Activated CD4-positive, alpha-beta memory T cell treated with anti-CD3 and anti-CD28 coated beads for 36 hours (primary cell): ENCODE results near the gene IFRD2. TPM values are rescaled to one million over a fixed set of nuclear protein-coding genes. Genes with fewer than 3 reads are reported as not detected.
"Not testable (repeated sequence)": the region's sequence is repeated elsewhere in the genome, so short reads cannot be mapped to it uniquely, and the experiment has no call there.

Experiments
- CTCF ChIA-PET: fragments of 350-600 bp; sonication (Branson Sonifier 250); formaldehyde crosslinking; loops from one replicate; lab custom pipeline; 2021; ENCODE audit warnings: antibody characterized with exemption, inconsistent platforms; lab: Charles Lee
- POLR2A ChIA-PET: fragments of 350-600 bp; sonication (Branson Sonifier 250); formaldehyde crosslinking; loops from one replicate; lab custom pipeline; 2021; ENCODE audit warnings: antibody characterized with exemption; lab: Charles Lee
- DNase-seq: peaks from one replicate; pipeline ENCODE4 v3.0.0-alpha.2; 2020
- H3K27ac Mint-ChIP-seq: one replicate; pipeline ENCODE4 v1.8.0; 2021; ENCODE audit warnings: mixed read lengths
- H3K27me3 Mint-ChIP-seq: one replicate; pipeline ENCODE4 v1.8.0; 2021; ENCODE audit warnings: mixed read lengths
- H3K36me3 Mint-ChIP-seq: one replicate; pipeline ENCODE4 v1.8.0; 2021; ENCODE audit warnings: mixed read lengths
- H3K4me1 Mint-ChIP-seq: one replicate; pipeline ENCODE4 v1.8.0; 2021; ENCODE audit warnings: low read depth, mixed read lengths
- H3K4me3 Mint-ChIP-seq: one replicate; pipeline ENCODE4 v1.8.0; 2021; ENCODE audit warnings: mild to moderate bottlenecking, mixed read lengths
- H3K9me3 Mint-ChIP-seq: one replicate; pipeline ENCODE4 v1.8.0; 2021; ENCODE audit warnings: mixed read lengths
- intact Hi-C: fragments of 100-400 bp; cut with micrococcal nuclease; formaldehyde crosslinking; loops from one replicate; pipeline ENCODE4 v1.15.1; 2023
- total RNA-seq, 2 experiments: library from RNA; stranded (reverse); gene quantifications; one replicate each; pipeline ENCODE4 v1.2.3, GENCODE V29; 2021

Gene IFRD2
- total RNA-seq, 2 experiments from 2014 or later, result 111 to 112 TPM

DNA sequence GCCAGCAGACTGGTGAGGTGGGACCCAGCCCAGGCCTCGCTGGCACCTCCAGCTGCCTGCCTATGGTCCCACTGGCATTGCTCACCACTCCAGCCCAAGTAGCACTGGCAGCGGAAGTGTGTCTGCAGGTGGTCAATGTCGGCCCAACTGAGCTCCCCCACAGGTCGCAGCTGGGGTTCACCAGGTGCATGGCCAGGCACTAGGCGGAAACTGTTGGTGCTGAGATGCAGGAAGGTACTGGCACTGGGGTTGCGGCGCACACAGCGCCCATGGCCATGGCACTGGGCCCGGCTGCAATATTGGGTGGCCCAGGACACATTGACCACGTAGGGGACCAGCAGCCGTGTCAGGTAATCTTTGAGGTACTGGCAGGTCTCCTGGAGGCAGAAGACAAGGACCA, 25.9 kb upstream of the IFRD2 start:
- no peak overlapping the region for H3K27ac Mint-ChIP-seq
- no peak for DNase-seq
- POLR2A ChIA-PET, result interaction anchor here (1.4 to 2.2 kb wide), 2 partner anchors 10 to 18 kb away, joined by 4 to 7 read pairs; partner anchors contain the start of genes HYAL3, NAA80 and TUSC2
- H3K27me3 Mint-ChIP-seq, result no peaks in the 10 kb centered on the region
- H3K9me3 Mint-ChIP-seq, result no peaks in the 10 kb centered on the region
- H3K4me1 Mint-ChIP-seq, result peaks cover 32% of the 10 kb centered on the region
- no peak overlapping the region for H3K4me3 Mint-ChIP-seq
- intact Hi-C loops, result no loop called here
- CTCF ChIA-PET, result interaction anchor here (2.4 kb wide), 1 partner anchor 8 kb away, joined by 8 read pairs; no protein-coding TSS in a partner anchor
- no peaks in the 10 kb centered on the region for H3K36me3 Mint-ChIP-seq

DNA sequence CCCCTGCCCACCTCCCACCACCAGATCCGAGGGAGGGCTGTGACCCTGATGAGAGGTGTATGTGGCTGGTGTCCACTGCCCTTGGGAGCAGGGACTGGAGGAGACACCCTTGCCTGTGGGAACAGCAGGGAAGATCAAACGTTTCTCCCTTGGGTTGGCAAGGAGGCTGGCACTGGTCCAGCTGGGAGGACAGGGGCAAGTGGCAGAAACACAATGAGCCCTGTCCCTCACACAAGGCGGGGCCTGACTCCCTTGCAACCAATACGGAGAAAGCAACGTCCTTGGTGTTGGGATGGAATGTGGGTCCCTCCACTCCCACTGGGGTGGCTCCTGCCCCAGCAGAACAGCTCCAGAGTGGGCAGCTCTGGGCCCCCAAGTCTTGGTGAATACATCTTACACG, 25.1 kb upstream of the IFRD2 start:
- Mint-ChIP-seq H3K4me1 (peaks cover 29% of the 10 kb centered on the region), H3K36me3 (no peaks in the 10 kb centered on the region), H3K4me3 (no peak overlapping the region), H3K27me3 (no peaks in the 10 kb centered on the region), H3K9me3 (no peaks in the 10 kb centered on the region), H3K27ac (peak overlapping the region; percentile 81)
- DNase-seq, result no peak
- ChIA-PET CTCF (interaction anchor here (2.4 kb wide), 1 partner anchor 9 kb away, joined by 8 read pairs; no protein-coding TSS in a partner anchor), POLR2A (interaction anchor here (2.2 kb wide), 1 partner anchor 11 kb away, joined by 7 read pairs; the partner anchor contains the start of gene TUSC2)
- intact Hi-C loops, result no loop called here

- POLR2A ChIA-PET, result no interaction called here
- peak overlapping the region; percentile 20 for H3K4me3 Mint-ChIP-seq
- H3K27me3 Mint-ChIP-seq, result no peaks in the 10 kb centered on the region
- H3K36me3 Mint-ChIP-seq, result no peaks in the 10 kb centered on the region
- DNase-seq, result peak; percentile 82
- intact Hi-C loops, result loop anchor here (1.0 kb wide), 1 partner anchor 12 kb away; no protein-coding TSS in a partner anchor
- CTCF ChIA-PET, result interaction anchor here (2.4 kb wide), 1 partner anchor 9 kb away, joined by 8 read pairs; no protein-coding TSS in a partner anchor
- peaks cover 29% of the 10 kb centered on the region for H3K4me1 Mint-ChIP-seq
- H3K9me3 Mint-ChIP-seq, result no peaks in the 10 kb centered on the region
- H3K27ac Mint-ChIP-seq, result peak overlapping the region; percentile 81
Observed at GRCh38 chr3:50316657-50317242, 24.5 kb upstream of the IFRD2 start.

DNA sequence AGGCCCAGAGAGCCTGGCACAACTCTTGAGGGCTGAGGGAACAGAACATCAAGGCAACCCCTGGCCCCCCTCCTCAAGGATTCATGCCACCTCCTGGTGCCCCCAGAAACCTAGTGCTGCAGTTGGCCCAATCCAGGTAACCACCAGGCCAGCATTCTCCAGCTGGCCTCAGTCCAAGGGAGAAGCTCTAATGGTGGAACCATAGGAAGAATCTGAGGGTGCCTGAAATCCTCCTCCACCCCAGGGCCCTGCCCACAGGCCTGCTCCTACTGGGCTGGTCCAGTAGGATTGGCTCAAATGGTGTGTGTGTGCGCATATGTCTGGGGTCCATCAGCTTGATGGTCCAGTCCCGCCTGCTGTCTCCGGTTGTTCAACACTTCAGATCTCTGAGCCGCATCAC, 22.6 kb upstream of the IFRD2 start:
- Mint-ChIP-seq H3K27me3 (no peaks in the 10 kb centered on the region), H3K4me1 (peaks cover 22% of the 10 kb centered on the region), H3K27ac (no peak overlapping the region), H3K4me3 (no peak overlapping the region), H3K9me3 (no peaks in the 10 kb centered on the region), H3K36me3 (peaks cover 3% of the 10 kb centered on the region)
- intact Hi-C loops, result no loop called here
- DNase-seq, result no peak
- ChIA-PET CTCF (interaction anchor here (1.0 to 2.5 kb wide), 3 partner anchors 10 to 40 kb away, joined by 3 to 13 read pairs (median 3); partner anchors contain the start of gene LSMEM2), POLR2A (interaction anchor here (1.3 to 1.4 kb wide), 2 partner anchors 15 to 22 kb away, joined by 4 to 5 read pairs; partner anchors contain the start of genes HYAL3 and NAA80)

DNA sequence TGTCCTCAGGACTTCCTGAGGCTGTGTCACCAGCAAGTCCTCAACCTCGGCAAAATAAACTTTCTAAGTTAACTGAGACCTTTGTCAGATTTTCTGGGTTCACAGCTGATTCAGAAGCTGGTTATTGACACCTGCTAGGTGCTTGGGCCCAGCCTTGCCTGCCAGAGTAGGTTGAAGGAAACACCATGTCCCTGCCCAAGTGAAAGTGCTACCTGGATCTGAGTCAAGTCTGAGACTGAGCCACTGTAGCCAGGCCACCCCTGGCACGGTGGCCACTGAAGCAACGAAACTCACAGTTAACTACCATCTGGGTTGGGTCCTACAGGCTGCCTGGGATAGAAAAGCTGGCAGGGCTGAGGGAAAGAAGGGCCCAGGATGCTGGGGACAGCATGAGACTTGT, 22.1 kb upstream of the IFRD2 start:
- POLR2A ChIA-PET, result interaction anchor here (1.3 to 1.4 kb wide), 2 partner anchors 15 to 23 kb away, joined by 4 to 5 read pairs; partner anchors contain the start of genes HYAL3 and NAA80
- no peaks in the 10 kb centered on the region for H3K27me3 Mint-ChIP-seq
- intact Hi-C loops, result no loop called here
- no peak overlapping the region for H3K4me3 Mint-ChIP-seq
- H3K27ac Mint-ChIP-seq, result no peak overlapping the region
- CTCF ChIA-PET, result interaction anchor here (2.5 kb wide), 1 partner anchor 10 kb away, joined by 13 read pairs; no protein-coding TSS in a partner anchor
- no peaks in the 10 kb centered on the region for H3K9me3 Mint-ChIP-seq
- DNase-seq, result no peak
- peaks cover 3% of the 10 kb centered on the region for H3K36me3 Mint-ChIP-seq
- peaks cover 18% of the 10 kb centered on the region for H3K4me1 Mint-ChIP-seq

DNA sequence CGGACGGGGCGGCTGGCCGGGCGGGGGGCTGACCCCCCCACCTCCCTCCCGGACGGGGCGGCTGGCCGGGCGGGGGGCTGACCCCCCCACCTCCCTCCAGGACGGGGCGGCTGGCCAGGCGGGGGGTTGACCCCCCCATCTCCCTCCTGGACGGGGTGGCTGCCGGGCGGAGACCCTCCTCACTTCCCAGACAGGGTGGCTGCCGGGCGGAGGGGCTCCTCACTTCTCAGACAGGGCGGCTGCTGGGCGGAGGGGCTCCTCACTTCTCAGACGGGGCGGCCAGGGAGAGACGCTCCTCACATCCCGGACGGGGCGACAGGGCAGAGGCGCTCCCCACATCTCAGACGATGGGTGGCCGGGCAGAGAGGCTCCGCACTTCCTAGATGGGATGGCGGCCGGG, 19.8 kb upstream of the IFRD2 start:
- H3K27me3 Mint-ChIP-seq, DNase-seq, H3K27ac Mint-ChIP-seq, H3K4me3 Mint-ChIP-seq, CTCF ChIA-PET, intact Hi-C loops, H3K9me3 Mint-ChIP-seq, H3K36me3 Mint-ChIP-seq, POLR2A ChIA-PET: not testable (repeated sequence)
- H3K4me1 Mint-ChIP-seq, result peaks cover 11% of the 10 kb centered on the region

DNA sequence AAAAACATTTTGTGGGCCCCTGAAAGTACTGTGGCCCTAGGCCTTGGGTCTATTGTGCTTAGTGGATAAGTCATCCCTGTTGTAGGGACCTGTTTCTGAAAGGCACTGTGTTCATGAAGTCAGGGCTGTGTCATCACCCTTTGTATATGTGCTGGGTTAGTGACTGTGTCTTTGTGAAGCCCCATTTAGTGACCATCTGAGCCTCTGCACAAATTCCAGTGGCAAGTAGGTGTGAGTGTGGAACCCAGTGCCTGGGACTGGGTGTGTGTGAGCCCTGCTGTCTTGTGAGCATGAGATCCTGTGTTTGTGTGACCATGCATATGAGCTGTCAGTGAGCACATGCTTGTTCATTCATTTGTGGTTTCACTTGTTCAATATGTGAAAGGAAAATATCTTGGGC, 12.4 kb upstream of the IFRD2 start:
- peaks cover 4% of the 10 kb centered on the region for H3K9me3 Mint-ChIP-seq
- ChIA-PET POLR2A (interaction anchor here (0.9 kb wide), 1 partner anchor 33 kb away, joined by 4 read pairs; no protein-coding TSS in a partner anchor), CTCF (interaction anchor here (1.8 kb wide), 1 partner anchor 19 kb away, joined by 6 read pairs; no protein-coding TSS in a partner anchor)
- no peaks in the 10 kb centered on the region for H3K27me3 Mint-ChIP-seq
- peak; percentile 37 for DNase-seq
- no peak overlapping the region for H3K27ac Mint-ChIP-seq
- H3K36me3 Mint-ChIP-seq, result peaks cover 1% of the 10 kb centered on the region
- intact Hi-C loops, result loop anchor here (1.0 kb wide), 1 partner anchor 12 kb away; no protein-coding TSS in a partner anchor
- H3K4me1 Mint-ChIP-seq, result peaks cover 19% of the 10 kb centered on the region
- H3K4me3 Mint-ChIP-seq, result no peak overlapping the region

GRCh38 chr3:50303013-50303815, 11.0 kb upstream of the IFRD2 start, which contains the start of gene HYAL1:
Gene HYAL1 (minus strand): TSS chr3:50303574. CDS start chr3:50302956, 618 bp downstream.
- ChIA-PET POLR2A (no interaction called here), CTCF (interaction anchor here (1.8 kb wide), 1 partner anchor 21 kb away, joined by 7 read pairs; no protein-coding TSS in a partner anchor)
- Mint-ChIP-seq H3K36me3 (peaks cover 1% of the 10 kb centered on the region), H3K27me3 (no peaks in the 10 kb centered on the region), H3K4me1 (peaks cover 22% of the 10 kb centered on the region), H3K4me3 (no peak within 1 kb of the TSS), H3K9me3 (no peaks in the 10 kb centered on the region), H3K27ac (no peak within 1 kb of the TSS)
- DNase-seq, result no peak
- intact Hi-C loops, result no loop called here

DNA sequence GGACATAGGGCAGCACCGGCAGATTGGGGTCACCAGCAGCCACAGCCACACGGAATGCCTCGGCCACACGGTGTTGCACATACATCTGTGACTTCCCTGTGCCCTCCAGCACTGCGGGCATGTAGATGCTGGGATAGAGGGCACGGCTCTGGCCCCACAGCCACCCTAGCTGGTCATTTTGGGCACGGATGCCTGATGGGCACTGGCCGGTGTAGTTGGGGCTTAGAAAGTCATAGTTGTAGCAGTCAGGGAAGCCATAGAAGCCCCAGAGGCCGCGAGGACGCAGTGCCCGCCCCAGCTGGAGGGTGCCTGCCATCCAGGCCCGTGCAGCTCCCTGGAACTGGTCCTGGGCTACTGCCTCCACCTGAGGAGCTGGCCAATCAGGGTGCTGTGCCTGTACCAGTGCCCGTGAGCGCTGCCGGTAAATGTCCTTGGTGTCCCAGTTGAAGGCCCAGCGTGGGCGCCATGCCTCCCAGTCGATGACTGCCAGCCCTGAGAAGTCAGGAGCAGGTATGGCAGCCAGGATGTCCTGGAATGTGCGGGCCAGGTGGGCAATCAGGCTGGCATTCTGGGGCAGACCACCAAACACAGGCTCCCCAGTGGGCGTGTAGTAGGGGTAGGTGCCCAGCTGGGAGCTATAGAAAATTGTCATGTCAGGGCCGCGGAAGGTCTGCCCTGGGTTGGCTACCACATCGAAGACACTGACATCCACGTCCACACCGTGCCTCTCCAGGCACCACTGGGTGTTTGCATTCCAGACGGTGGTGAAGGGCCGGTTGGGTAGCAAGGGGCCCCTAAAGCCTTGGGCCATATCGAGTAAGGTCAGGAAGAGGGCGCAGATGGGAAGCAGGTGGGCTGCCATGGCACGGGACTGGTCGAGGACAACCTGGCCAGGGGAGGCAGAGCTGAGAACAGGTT, 10.1 kb upstream of the IFRD2 start:
- Mint-ChIP-seq H3K4me3 (no peak overlapping the region), H3K27me3 (no peaks in the 10 kb centered on the region), H3K27ac (no peak overlapping the region), H3K36me3 (no peaks in the 10 kb centered on the region), H3K4me1 (peaks cover 30% of the 10 kb centered on the region), H3K9me3 (no peaks in the 10 kb centered on the region)
- DNase-seq, result no peak
- ChIA-PET CTCF (interaction anchor here (1.8 kb wide), 1 partner anchor 22 kb away, joined by 7 read pairs; no protein-coding TSS in a partner anchor), POLR2A (interaction anchor here (0.7 kb wide), 1 partner anchor 10 kb away, joined by 3 read pairs; no protein-coding TSS in a partner anchor)
- intact Hi-C loops, result no loop called here

DNA sequence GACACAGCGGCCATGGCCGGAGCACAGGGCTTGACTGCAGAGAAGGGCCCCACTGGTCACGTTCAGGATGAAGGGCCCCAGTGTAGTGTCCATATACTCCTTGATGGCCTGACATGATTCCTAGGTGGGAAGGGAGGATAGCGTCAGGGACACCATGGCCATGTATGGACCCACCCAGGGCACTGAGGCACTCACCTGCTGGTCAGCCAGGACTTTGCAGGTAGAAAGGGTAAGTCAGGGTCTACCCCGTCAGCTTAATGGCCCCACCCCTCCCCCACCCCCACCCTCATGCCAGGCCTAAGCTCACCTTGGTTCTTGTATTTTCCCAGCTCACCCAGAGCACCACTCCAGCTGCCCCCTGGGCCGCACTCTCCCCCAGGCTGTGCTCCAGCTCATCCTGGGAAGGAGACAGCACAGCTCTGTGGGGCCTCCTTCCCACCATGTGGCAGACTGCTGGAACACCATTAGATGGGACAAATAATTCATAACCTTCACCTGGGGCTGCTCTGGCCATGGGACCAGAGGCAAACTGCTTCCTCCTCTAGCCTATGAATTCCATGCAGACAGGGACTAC, 8.5 kb upstream of the IFRD2 start:
- H3K4me1 Mint-ChIP-seq, result peaks cover 31% of the 10 kb centered on the region
- ChIA-PET CTCF (interaction anchor here (1.3 to 2.5 kb wide), 2 partner anchors 75 to 106 kb away, joined by 3 to 6 read pairs; no protein-coding TSS in a partner anchor), POLR2A (no interaction called here)
- peak overlapping the region; percentile 95 for H3K27ac Mint-ChIP-seq
- no peaks in the 10 kb centered on the region for H3K9me3 Mint-ChIP-seq
- no peaks in the 10 kb centered on the region for H3K27me3 Mint-ChIP-seq
- peaks cover 1% of the 10 kb centered on the region for H3K36me3 Mint-ChIP-seq
- no peak for DNase-seq
- peak overlapping the region; percentile 97 for H3K4me3 Mint-ChIP-seq
- intact Hi-C loops, result no loop called here
